ENCODE results near the gene NOTCH4.
A peak's percentile ranks its signal among the peaks of the same experiment; 100 is the strongest.

Gene NOTCH4

GRCh38 chr6:32151863-32152768 lies 71.8 kb downstream of the NOTCH4 start, which contains the start of gene PRRT1:
PRRT1 (minus strand) TSS chr6:32151939; CDS start chr6:32151827, 112 bp downstream.
- H3K36me3 ChIP-seq (ENCODE audit: insufficient read depth, low read length) = peaks cover 3% of the 10 kb centered on the region
- H3K9me3 ChIP-seq (replicated peaks; ENCODE audit: low read length) = no peaks in the 10 kb centered on the region
- peak within 1 kb of the TSS; percentile 82 for H3K9ac ChIP-seq (ENCODE audit: low read depth, low read length)
- peaks cover 28% of the 10 kb centered on the region for H3K4me1 ChIP-seq (ENCODE audit: control insufficient read depth, insufficient read depth, low read length)
- peak within 1 kb of the TSS; percentile 86 for H3K4me3 ChIP-seq (ENCODE audit: low read length)
- peaks cover 23% of the 10 kb centered on the region for H3K27me3 ChIP-seq (ENCODE audit: control insufficient read depth, insufficient read depth, low read length)
- H3K4me2 ChIP-seq (ENCODE audit: low read length) = peak within 1 kb of the TSS; percentile 94

GRCh38 chr6:32151181-32151862 lies 72.5 kb downstream of the NOTCH4 start:
- peaks cover 29% of the 10 kb centered on the region for H3K27me3 ChIP-seq (ENCODE audit: control insufficient read depth, insufficient read depth, low read length)
- no peak overlapping the region for H3K9ac ChIP-seq (ENCODE audit: low read depth, low read length)
- no peak overlapping the region for H3K4me3 ChIP-seq (ENCODE audit: low read length)
- no peaks in the 10 kb centered on the region for H3K9me3 ChIP-seq (replicated peaks; ENCODE audit: low read length)
- H3K4me1 ChIP-seq (ENCODE audit: control insufficient read depth, insufficient read depth, low read length) = peaks cover 28% of the 10 kb centered on the region
- peaks cover 3% of the 10 kb centered on the region for H3K36me3 ChIP-seq (ENCODE audit: insufficient read depth, low read length)
- H3K4me2 ChIP-seq (ENCODE audit: low read length) = no peak overlapping the region

GRCh38 chr6:32149932-32150870 lies 73.7 kb downstream of the NOTCH4 start:
- H3K27me3 ChIP-seq (ENCODE audit: control insufficient read depth, insufficient read depth, low read length) = peaks cover 35% of the 10 kb centered on the region
- H3K36me3 ChIP-seq (ENCODE audit: insufficient read depth, low read length) = no peaks in the 10 kb centered on the region
- H3K9me3 ChIP-seq (replicated peaks; ENCODE audit: low read length) = no peaks in the 10 kb centered on the region
- no peak overlapping the region for H3K4me2 ChIP-seq (ENCODE audit: low read length)
- peaks cover 25% of the 10 kb centered on the region for H3K4me1 ChIP-seq (ENCODE audit: control insufficient read depth, insufficient read depth, low read length)
- no peak overlapping the region for H3K4me3 ChIP-seq (ENCODE audit: low read length)
- H3K9ac ChIP-seq (ENCODE audit: low read depth, low read length) = no peak overlapping the region

- Histone ChIP-seq H3K9me3 (replicated peaks; ENCODE audit: low read length) (no peaks in the 10 kb centered on the region), H3K36me3 (ENCODE audit: insufficient read depth, low read length) (no peaks in the 10 kb centered on the region), H3K9ac (ENCODE audit: low read depth, low read length) (no peak overlapping the region), H3K4me3 (ENCODE audit: low read length) (no peak overlapping the region), H3K4me2 (ENCODE audit: low read length) (no peak overlapping the region), H3K27me3 (ENCODE audit: control insufficient read depth, insufficient read depth, low read length) (peaks cover 40% of the 10 kb centered on the region), H3K4me1 (ENCODE audit: control insufficient read depth, insufficient read depth, low read length) (peaks cover 19% of the 10 kb centered on the region)
Observed at GRCh38 chr6:32149092-32149755, 74.6 kb downstream of the NOTCH4 start.

- no peak overlapping the region for H3K9ac ChIP-seq (ENCODE audit: low read depth, low read length)
Observed at GRCh38 chr6:32148289-32149091, 75.4 kb downstream of the NOTCH4 start.

GRCh38 chr6:32147401-32148132 lies 76.3 kb downstream of the NOTCH4 start:
- H3K9me3 ChIP-seq (replicated peaks; ENCODE audit: low read length) = no peaks in the 10 kb centered on the region
- H3K9ac ChIP-seq (ENCODE audit: low read depth, low read length) = no peak overlapping the region
- H3K36me3 ChIP-seq (ENCODE audit: insufficient read depth, low read length) = no peaks in the 10 kb centered on the region
- no peak overlapping the region for H3K4me3 ChIP-seq (ENCODE audit: low read length)
- peaks cover 40% of the 10 kb centered on the region for H3K27me3 ChIP-seq (ENCODE audit: control insufficient read depth, insufficient read depth, low read length)
- peaks cover 6% of the 10 kb centered on the region for H3K4me1 ChIP-seq (ENCODE audit: control insufficient read depth, insufficient read depth, low read length)
- H3K4me2 ChIP-seq (ENCODE audit: low read length) = no peak overlapping the region

More at GRCh38 chr6:32148289-32149091, 75.4 kb downstream of the NOTCH4 start:
- Histone ChIP-seq H3K4me1 (ENCODE audit: control insufficient read depth, insufficient read depth, low read length) (peaks cover 16% of the 10 kb centered on the region), H3K4me2 (ENCODE audit: low read length) (no peak overlapping the region), H3K9me3 (replicated peaks; ENCODE audit: low read length) (no peaks in the 10 kb centered on the region), H3K36me3 (ENCODE audit: insufficient read depth, low read length) (no peaks in the 10 kb centered on the region), H3K4me3 (ENCODE audit: low read length) (no peak overlapping the region), H3K27me3 (ENCODE audit: control insufficient read depth, insufficient read depth, low read length) (peaks cover 40% of the 10 kb centered on the region)

GRCh38 chr6:32146687-32147086 lies 77.2 kb downstream of the NOTCH4 start:
- no peaks in the 10 kb centered on the region for H3K9me3 ChIP-seq (replicated peaks; ENCODE audit: low read length)
- H3K36me3 ChIP-seq (ENCODE audit: insufficient read depth, low read length) = no peaks in the 10 kb centered on the region
- no peak overlapping the region for H3K4me3 ChIP-seq (ENCODE audit: low read length)
- no peak overlapping the region for H3K4me2 ChIP-seq (ENCODE audit: low read length)
- no peaks in the 10 kb centered on the region for H3K4me1 ChIP-seq (ENCODE audit: control insufficient read depth, insufficient read depth, low read length)
- H3K9ac ChIP-seq (ENCODE audit: low read depth, low read length) = no peak overlapping the region
- peaks cover 47% of the 10 kb centered on the region for H3K27me3 ChIP-seq (ENCODE audit: control insufficient read depth, insufficient read depth, low read length)

GRCh38 chr6:32146287-32146686 lies 77.6 kb downstream of the NOTCH4 start:
- Histone ChIP-seq H3K9me3 (replicated peaks; ENCODE audit: low read length) (no peaks in the 10 kb centered on the region), H3K9ac (ENCODE audit: low read depth, low read length) (no peak overlapping the region), H3K4me1 (ENCODE audit: control insufficient read depth, insufficient read depth, low read length) (no peaks in the 10 kb centered on the region), H3K36me3 (ENCODE audit: insufficient read depth, low read length) (no peaks in the 10 kb centered on the region), H3K4me3 (ENCODE audit: low read length) (no peak overlapping the region), H3K27me3 (ENCODE audit: control insufficient read depth, insufficient read depth, low read length) (peaks cover 50% of the 10 kb centered on the region), H3K4me2 (ENCODE audit: low read length) (no peak overlapping the region)

Data from skeletal muscle satellite cell (primary cell).